Adipocyte (in vitro differentiated cells): ENCODE data around the gene MMRN2.

ENCODE experiments used
- DNase-seq: peaks from one replicate; pipeline ENCODE4 v3.0.0-alpha.2; 2015; ENCODE audit warnings: low read depth
- H3K27me3 ChIP-seq: replicated peaks from 2 replicates; pipeline ENCODE4 v1.7.0; 2013; ENCODE audit warnings: mild to moderate bottlenecking, low read length, moderate library complexity; ENCODE audit not compliant: control insufficient read depth, insufficient read depth
- H3K36me3 ChIP-seq: 2 replicates; pipeline ENCODE4 v1.7.0; 2013; ENCODE audit warnings: low read length, mild to moderate bottlenecking, moderate library complexity; ENCODE audit not compliant: control insufficient read depth, insufficient read depth, severe bottlenecking
- H3K4me1 ChIP-seq: 2 replicates; pipeline ENCODE4 v1.7.0; 2013; ENCODE audit warnings: mild to moderate bottlenecking, low read length, moderate library complexity; ENCODE audit not compliant: control insufficient read depth, insufficient read depth
- H3K4me3 ChIP-seq: 2 replicates; pipeline ENCODE4 v1.7.0; 2013; ENCODE audit warnings: mild to moderate bottlenecking, low read length, moderate library complexity
- H3K9ac ChIP-seq: 2 replicates; pipeline ENCODE4 v1.7.0; 2013; ENCODE audit warnings: mild to moderate bottlenecking, low read length, moderate library complexity
- H3K9me3 ChIP-seq: 2 replicates; pipeline ENCODE4 v1.7.0; 2013; ENCODE audit warnings: mild to moderate bottlenecking, low read length, moderate library complexity; ENCODE audit not compliant: control insufficient read depth

MMRN2 gene

GRCh38 chr10:86899132-86899531 lies 58.3 kb downstream of the MMRN2 start:
- peaks cover 13% of the 10 kb centered on the region for H3K36me3 ChIP-seq
- no peak for DNase-seq

GRCh38 chr10:86898511-86898910 lies 58.9 kb downstream of the MMRN2 start:
- Histone ChIP-seq H3K9me3 (peaks cover 2% of the 10 kb centered on the region), H3K9ac (no peak overlapping the region), H3K36me3 (peaks cover 17% of the 10 kb centered on the region), H3K27me3 (no peaks in the 10 kb centered on the region), H3K4me1 (peaks cover 19% of the 10 kb centered on the region), H3K4me3 (no peak overlapping the region)
- no peak for DNase-seq

More at GRCh38 chr10:86899132-86899531, 58.3 kb downstream of the MMRN2 start:
- Histone ChIP-seq H3K9ac (peak overlapping the region; percentile 8), H3K27me3 (no peaks in the 10 kb centered on the region), H3K9me3 (peaks cover 2% of the 10 kb centered on the region), H3K4me3 (no peak overlapping the region), H3K4me1 (peaks cover 19% of the 10 kb centered on the region)

- Histone ChIP-seq H3K9ac (no peak overlapping the region), H3K4me3 (no peak overlapping the region), H3K9me3 (no peaks in the 10 kb centered on the region), H3K36me3 (peaks cover 21% of the 10 kb centered on the region), H3K27me3 (no peaks in the 10 kb centered on the region), H3K4me1 (peaks cover 12% of the 10 kb centered on the region)
- DNase-seq, result no peak
Observed at GRCh38 chr10:86889997-86890396, 67.4 kb downstream of the MMRN2 start.

- H3K36me3 ChIP-seq, result peaks cover 19% of the 10 kb centered on the region
- no peaks in the 10 kb centered on the region for H3K27me3 ChIP-seq
- no peaks in the 10 kb centered on the region for H3K9me3 ChIP-seq
- peaks cover 12% of the 10 kb centered on the region for H3K4me1 ChIP-seq
- peak overlapping the region; percentile 32 for H3K9ac ChIP-seq
- peak; percentile 58 for DNase-seq
- peak overlapping the region; percentile 2 for H3K4me3 ChIP-seq
Observed at GRCh38 chr10:86888585-86889381, 68.6 kb downstream of the MMRN2 start.
